ENCODE measurements around the gene AQP1. TPM values are rescaled to one million over a fixed set of nuclear protein-coding genes. Genes with fewer than 3 reads are reported as not detected.
A peak's percentile ranks its signal among the peaks of the same experiment; 100 is the strongest.

Gene AQP1
- total RNA-seq, 2 experiments from 2014 or later: 0.23 TPM; not detected in 1

- no peaks in the 10 kb centered on the region for H3K36me3 Mint-ChIP-seq
- POLR2A ChIA-PET: no interaction called here
- H3K4me3 Mint-ChIP-seq: no peak overlapping the region
- H3K27me3 Mint-ChIP-seq: peaks cover 2% of the 10 kb centered on the region
- H3K9me3 Mint-ChIP-seq: no peaks in the 10 kb centered on the region
- DNase-seq (no peak), ATAC-seq (ENCODE audit: low read depth) (peak; percentile 20)
- H3K27ac Mint-ChIP-seq: no peak overlapping the region
- no peaks in the 10 kb centered on the region for H3K4me1 Mint-ChIP-seq
Measured at GRCh38 chr7:30914596-30914995, 2.9 kb downstream of the AQP1 start.

- POLR2A ChIA-PET: no interaction called here
- Mint-ChIP-seq H3K4me1 (no peaks in the 10 kb centered on the region), H3K27ac (no peak overlapping the region), H3K9me3 (no peaks in the 10 kb centered on the region), H3K36me3 (no peaks in the 10 kb centered on the region), H3K4me3 (no peak overlapping the region), H3K27me3 (peaks cover 2% of the 10 kb centered on the region)
- ATAC-seq (ENCODE audit: low read depth) (no peak), DNase-seq (no peak)
Measured at GRCh38 chr7:30915005-30915601, 3.5 kb downstream of the AQP1 start.

- no peaks in the 10 kb centered on the region for H3K9me3 Mint-ChIP-seq
- no peak overlapping the region for H3K27ac Mint-ChIP-seq
- peaks cover under 1% of the 10 kb centered on the region for H3K27me3 Mint-ChIP-seq
- no peak for DNase-seq
- no peaks in the 10 kb centered on the region for H3K4me1 Mint-ChIP-seq
- no peak overlapping the region for H3K4me3 Mint-ChIP-seq
- POLR2A ChIA-PET: no interaction called here
- ATAC-seq (ENCODE audit: low read depth): no peak
- no peaks in the 10 kb centered on the region for H3K36me3 Mint-ChIP-seq
Measured at GRCh38 chr7:30915751-30916150, 4.1 kb downstream of the AQP1 start.

- H3K36me3 Mint-ChIP-seq: no peaks in the 10 kb centered on the region
- H3K9me3 Mint-ChIP-seq: no peaks in the 10 kb centered on the region
Measured at GRCh38 chr7:30916255-30916654, 4.6 kb downstream of the AQP1 start.

GRCh38 chr7:30916767-30917166, 5.1 kb downstream of the AQP1 start:
- ATAC-seq (ENCODE audit: low read depth) (no peak), DNase-seq (no peak)
- no peaks in the 10 kb centered on the region for H3K9me3 Mint-ChIP-seq
- POLR2A ChIA-PET: no interaction called here
- H3K36me3 Mint-ChIP-seq: no peaks in the 10 kb centered on the region
- no peak overlapping the region for H3K4me3 Mint-ChIP-seq
- no peaks in the 10 kb centered on the region for H3K4me1 Mint-ChIP-seq
- H3K27me3 Mint-ChIP-seq: no peaks in the 10 kb centered on the region
- no peak overlapping the region for H3K27ac Mint-ChIP-seq

More at GRCh38 chr7:30916255-30916654, 4.6 kb downstream of the AQP1 start:
- Mint-ChIP-seq H3K4me1 (no peaks in the 10 kb centered on the region), H3K27ac (no peak overlapping the region), H3K27me3 (no peaks in the 10 kb centered on the region), H3K4me3 (no peak overlapping the region)
- ATAC-seq (ENCODE audit: low read depth) (no peak), DNase-seq (no peak)
- POLR2A ChIA-PET: no interaction called here

- Mint-ChIP-seq H3K36me3 (no peaks in the 10 kb centered on the region), H3K27me3 (no peaks in the 10 kb centered on the region), H3K9me3 (no peaks in the 10 kb centered on the region), H3K4me1 (no peaks in the 10 kb centered on the region), H3K4me3 (no peak overlapping the region), H3K27ac (no peak overlapping the region)
- ATAC-seq (ENCODE audit: low read depth): no peak
- POLR2A ChIA-PET: no interaction called here
- no peak for DNase-seq
Measured at GRCh38 chr7:30917216-30917893, 5.7 kb downstream of the AQP1 start.

GRCh38 chr7:30918676-30919075, 7.0 kb downstream of the AQP1 start:
- Mint-ChIP-seq H3K9me3 (no peaks in the 10 kb centered on the region), H3K27me3 (no peaks in the 10 kb centered on the region), H3K36me3 (no peaks in the 10 kb centered on the region), H3K4me3 (no peak overlapping the region), H3K4me1 (peaks cover 1% of the 10 kb centered on the region), H3K27ac (no peak overlapping the region)
- no peak for DNase-seq
- no peak for ATAC-seq (ENCODE audit: low read depth)
- POLR2A ChIA-PET: no interaction called here

GRCh38 chr7:30920021-30920583, 8.4 kb downstream of the AQP1 start:
- H3K9me3 Mint-ChIP-seq: no peaks in the 10 kb centered on the region
- ATAC-seq (ENCODE audit: low read depth) (no peak), DNase-seq (no peak)
- H3K4me1 Mint-ChIP-seq: peaks cover 3% of the 10 kb centered on the region
- POLR2A ChIA-PET: no interaction called here
- no peaks in the 10 kb centered on the region for H3K36me3 Mint-ChIP-seq
- no peak overlapping the region for H3K27ac Mint-ChIP-seq
- H3K27me3 Mint-ChIP-seq: no peaks in the 10 kb centered on the region
- no peak overlapping the region for H3K4me3 Mint-ChIP-seq

GRCh38 chr7:30920584-30921539, 9.2 kb downstream of the AQP1 start:
- H3K4me3 Mint-ChIP-seq: no peak overlapping the region
- DNase-seq (peak; percentile 24), ATAC-seq (ENCODE audit: low read depth) (no peak)
- no peak overlapping the region for H3K27ac Mint-ChIP-seq
- no peaks in the 10 kb centered on the region for H3K27me3 Mint-ChIP-seq
- POLR2A ChIA-PET: no interaction called here
- no peaks in the 10 kb centered on the region for H3K36me3 Mint-ChIP-seq
- peaks cover 3% of the 10 kb centered on the region for H3K4me1 Mint-ChIP-seq
- H3K9me3 Mint-ChIP-seq: no peaks in the 10 kb centered on the region

- H3K9me3 Mint-ChIP-seq: no peaks in the 10 kb centered on the region
- H3K36me3 Mint-ChIP-seq: no peaks in the 10 kb centered on the region
- H3K27me3 Mint-ChIP-seq: no peaks in the 10 kb centered on the region
- no peak overlapping the region for H3K27ac Mint-ChIP-seq
- POLR2A ChIA-PET: no interaction called here
- DNase-seq (peak; percentile 20), ATAC-seq (ENCODE audit: low read depth) (no peak)
- peaks cover 3% of the 10 kb centered on the region for H3K4me1 Mint-ChIP-seq
- H3K4me3 Mint-ChIP-seq: no peak overlapping the region
Measured at GRCh38 chr7:30921540-30922401, 10.1 kb downstream of the AQP1 start.

GRCh38 chr7:30922596-30922995, 10.9 kb downstream of the AQP1 start:
- POLR2A ChIA-PET: no interaction called here
- no peak overlapping the region for H3K4me3 Mint-ChIP-seq
- no peaks in the 10 kb centered on the region for H3K36me3 Mint-ChIP-seq
- no peaks in the 10 kb centered on the region for H3K9me3 Mint-ChIP-seq
- ATAC-seq (ENCODE audit: low read depth) (no peak), DNase-seq (peak; percentile 9)
- peaks cover 3% of the 10 kb centered on the region for H3K4me1 Mint-ChIP-seq
- H3K27ac Mint-ChIP-seq: no peak overlapping the region
- no peaks in the 10 kb centered on the region for H3K27me3 Mint-ChIP-seq

- POLR2A ChIA-PET: no interaction called here
- ATAC-seq (ENCODE audit: low read depth): no peak
- Mint-ChIP-seq H3K36me3 (no peaks in the 10 kb centered on the region), H3K4me1 (peaks cover 3% of the 10 kb centered on the region), H3K9me3 (peaks cover 4% of the 10 kb centered on the region), H3K4me3 (no peak overlapping the region), H3K27ac (no peak overlapping the region), H3K27me3 (no peaks in the 10 kb centered on the region)
- peak; percentile 24 for DNase-seq
Measured at GRCh38 chr7:30923009-30923773, 11.5 kb downstream of the AQP1 start.

Measured in activated naive CD8-positive, alpha-beta T cell treated with anti-CD3 and anti-CD28 coated beads, Interleukin-2, amount 10 ng/mL, durations not matched to agents 7 days and 5 days (primary cell).